Stimulated activated CD8-positive, alpha-beta memory T cell treated with anti-CD3 and anti-CD28 coated beads, Interleukin-7, amount 100 ng/mL, for 24 hours (primary cell): ENCODE data around the gene SLC7A6OS.

Source experiments
- DNase-seq: peaks from one replicate; pipeline ENCODE4 v3.0.0-alpha.2; 2020; ENCODE audit warnings: low read depth

SLC7A6OS gene

GRCh38 chr16:68279726-68280558, 30.8 kb downstream of the SLC7A6OS start:
- no peak for DNase-seq

- no peak for DNase-seq
These were observed 34.5 kb downstream of the SLC7A6OS start for GRCh38 chr16:68276223-68276622.

- DNase-seq: no peak
These were observed 35.0 kb downstream of the SLC7A6OS start for GRCh38 chr16:68275611-68276191.

GRCh38 chr16:68274441-68274840, 36.3 kb downstream of the SLC7A6OS start:
- DNase-seq: no peak

GRCh38 chr16:68273896-68274295, 36.9 kb downstream of the SLC7A6OS start:
- DNase-seq: no peak

- no peak for DNase-seq
These were observed 37.3 kb downstream of the SLC7A6OS start for GRCh38 chr16:68273459-68273858.

- no peak for DNase-seq
These were observed 38.1 kb downstream of the SLC7A6OS start for GRCh38 chr16:68272507-68273209.

GRCh38 chr16:68270353-68270752, 40.4 kb downstream of the SLC7A6OS start:
- no peak for DNase-seq

GRCh38 chr16:68269793-68270192, 41.0 kb downstream of the SLC7A6OS start:
- no peak for DNase-seq

- no peak for DNase-seq
These were observed 42.9 kb downstream of the SLC7A6OS start for GRCh38 chr16:68267612-68268405.

- DNase-seq: no peak
These were observed 45.4 kb downstream of the SLC7A6OS start for GRCh38 chr16:68265078-68265920.

GRCh38 chr16:68264128-68265077, 46.3 kb downstream of the SLC7A6OS start, which contains the start of gene SLC7A6:
TSS of gene SLC7A6 (plus strand) at chr16:68264526. CDS start at chr16:68274727, 10,201 bp downstream.
- peak; percentile 64 for DNase-seq

GRCh38 chr16:68263559-68264127, 47.1 kb downstream of the SLC7A6OS start:
- DNase-seq: no peak

GRCh38 chr16:68259007-68259825, 51.5 kb downstream of the SLC7A6OS start:
- DNase-seq: no peak

GRCh38 chr16:68257906-68258800, 52.6 kb downstream of the SLC7A6OS start:
- no peak for DNase-seq

- DNase-seq: no peak
These were observed 53.4 kb downstream of the SLC7A6OS start for GRCh38 chr16:68257251-68257905.

- DNase-seq: no peak
These were observed 55.0 kb downstream of the SLC7A6OS start for GRCh38 chr16:68255712-68256111.
